GM12873 (cell line): ENCODE data around the gene PPM1B.

Experiments used
- TF ChIP-seq, protein P1 (sequence below): IDR thresholded peaks from 2 replicates; pipeline ENCODE4 v1.5.1; 2012; ENCODE audit warnings: low read depth, mild to moderate bottlenecking, moderate library complexity, low read length, control low read depth; ENCODE audit not compliant: insufficient read depth; ENCODE audit errors: missing control alignments

The PPM1B gene

DNA sequence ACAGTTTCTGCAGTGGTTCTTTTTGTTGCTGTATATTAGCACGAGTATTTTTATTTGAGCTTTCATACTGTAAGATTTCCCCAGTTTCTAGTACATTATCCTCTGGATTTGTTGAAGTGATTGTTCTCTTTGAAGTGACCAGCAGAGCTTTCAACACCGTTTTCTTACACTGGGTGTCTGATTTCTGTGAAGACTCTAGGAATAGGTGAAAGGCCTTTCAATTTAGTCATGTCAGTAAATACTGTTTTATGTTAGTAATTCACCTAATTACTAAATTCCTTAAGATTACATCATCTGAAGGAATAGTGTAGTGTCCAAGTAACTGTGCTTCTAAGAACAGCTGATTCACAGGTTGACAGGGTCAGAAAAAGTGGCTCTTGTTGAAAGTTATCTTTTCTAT is 2.3 kb downstream of the PPM1B start:
- TF ChIP-seq, protein P1, sequence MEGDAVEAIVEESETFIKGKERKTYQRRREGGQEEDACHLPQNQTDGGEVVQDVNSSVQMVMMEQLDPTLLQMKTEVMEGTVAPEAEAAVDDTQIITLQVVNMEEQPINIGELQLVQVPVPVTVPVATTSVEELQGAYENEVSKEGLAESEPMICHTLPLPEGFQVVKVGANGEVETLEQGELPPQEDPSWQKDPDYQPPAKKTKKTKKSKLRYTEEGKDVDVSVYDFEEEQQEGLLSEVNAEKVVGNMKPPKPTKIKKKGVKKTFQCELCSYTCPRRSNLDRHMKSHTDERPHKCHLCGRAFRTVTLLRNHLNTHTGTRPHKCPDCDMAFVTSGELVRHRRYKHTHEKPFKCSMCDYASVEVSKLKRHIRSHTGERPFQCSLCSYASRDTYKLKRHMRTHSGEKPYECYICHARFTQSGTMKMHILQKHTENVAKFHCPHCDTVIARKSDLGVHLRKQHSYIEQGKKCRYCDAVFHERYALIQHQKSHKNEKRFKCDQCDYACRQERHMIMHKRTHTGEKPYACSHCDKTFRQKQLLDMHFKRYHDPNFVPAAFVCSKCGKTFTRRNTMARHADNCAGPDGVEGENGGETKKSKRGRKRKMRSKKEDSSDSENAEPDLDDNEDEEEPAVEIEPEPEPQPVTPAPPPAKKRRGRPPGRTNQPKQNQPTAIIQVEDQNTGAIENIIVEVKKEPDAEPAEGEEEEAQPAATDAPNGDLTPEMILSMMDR: no peak

DNA sequence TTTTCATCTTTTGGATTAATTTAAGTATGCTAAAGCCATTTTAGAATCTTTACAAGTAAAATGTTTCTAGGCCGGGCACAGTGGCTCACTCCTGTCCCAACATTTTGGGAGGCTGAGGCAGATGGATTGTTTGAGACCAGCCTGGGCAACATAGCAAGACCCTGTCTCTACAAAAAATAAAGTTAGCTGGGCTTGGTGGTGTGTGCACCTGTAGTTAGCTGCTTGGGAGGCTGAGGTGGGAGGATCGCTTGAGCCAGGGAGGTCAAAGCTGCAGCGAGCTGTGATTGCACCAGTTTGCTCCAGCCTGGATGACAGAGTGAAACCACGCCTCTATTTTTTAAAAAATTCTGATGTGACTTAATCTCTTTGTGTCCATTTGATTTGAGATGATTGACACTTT is 3.9 kb downstream of the PPM1B start:
- TF ChIP-seq, protein P1: no peak

- TF ChIP-seq, protein P1: no peak
Observed at GRCh38 chr2:44178950-44179349, 10.3 kb downstream of the PPM1B start.

DNA sequence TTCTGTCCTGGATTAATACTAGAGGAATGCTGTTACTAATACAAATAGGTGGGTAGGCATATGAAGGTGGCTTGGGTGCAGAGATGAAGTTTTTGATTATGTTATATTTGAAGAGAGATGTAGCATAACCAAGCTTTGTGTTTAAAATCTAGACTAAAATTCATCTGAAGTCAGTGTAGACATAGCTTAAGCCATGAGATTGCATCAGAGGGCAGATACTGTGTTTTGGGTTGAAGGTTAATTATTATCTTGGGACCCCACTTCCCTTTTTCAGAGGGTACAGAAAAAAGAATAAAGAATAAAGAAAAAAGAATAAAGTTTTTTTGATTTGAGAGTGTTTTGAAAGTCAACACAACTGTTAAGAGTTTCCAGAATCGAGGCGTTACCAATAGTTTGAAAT is 13.0 kb downstream of the PPM1B start:
- TF ChIP-seq, protein P1: no peak

- TF ChIP-seq, protein P1: no peak
Observed at GRCh38 chr2:44184106-44184505, 15.4 kb downstream of the PPM1B start.

GRCh38 chr2:44186810-44187209 is 18.1 kb downstream of the PPM1B start:
- TF ChIP-seq, protein P1: no peak

GRCh38 chr2:44187251-44187650 is 18.6 kb downstream of the PPM1B start:
- TF ChIP-seq, protein P1: no peak
